Measurements from ENCODE around the gene TMUB2. TPM values are rescaled to one million over a fixed set of nuclear protein-coding genes. Genes with fewer than 3 reads are reported as not detected.

Gene TMUB2
- total and polyA plus RNA-seq, 4 donors: 12.2 to 18.8 (median 14.0) TPM

DNA sequence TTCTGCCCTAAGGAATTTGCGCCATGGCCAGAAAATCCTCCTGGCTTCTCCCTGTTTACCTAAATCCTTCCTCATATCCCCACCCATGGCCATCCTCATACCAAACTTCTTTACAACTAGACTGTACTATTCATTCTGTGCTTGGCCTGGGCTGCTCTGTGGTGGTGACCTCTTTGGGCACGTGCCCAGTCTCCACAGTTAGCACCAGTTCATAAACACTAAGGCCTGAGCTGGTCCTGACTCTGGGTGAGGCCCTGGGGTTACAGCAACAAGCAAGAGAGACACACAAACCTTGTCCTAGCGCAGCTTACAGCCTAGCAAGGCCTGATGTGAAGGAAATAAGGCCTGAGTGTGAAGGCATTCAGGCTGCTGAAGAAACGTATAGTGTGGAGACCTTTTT lies 16.0 kb downstream of the TMUB2 start:
- WGBS: 78% methylated on average over 4 of the region's 4 CpGs
- TF ChIP-seq RAD21 (IDR thresholded peaks at IDR 0.05) (no peak), NR2F2 (IDR thresholded peaks at IDR 0.05) (no peak), GABPA (IDR thresholded peaks at IDR 0.05 in 1 of 2, conservative IDR thresholded peaks at IDR 0.05 in 1 of 2) (no peak), HNF4G (IDR thresholded peaks at IDR 0.05) (no peak), HNF4A (conservative IDR thresholded peaks at IDR 0.05) (no peak), FOXA2 (IDR thresholded peaks at IDR 0.05) (no peak), SP1 (IDR thresholded peaks at IDR 0.05) (no peak), EGR1 (IDR thresholded peaks at IDR 0.05; ENCODE audit: low read depth in 2 of 2) (no peak), YY1 (IDR thresholded peaks at IDR 0.05) (no peak), RXRA (IDR thresholded peaks at IDR 0.05) (no peak)
- TF ChIP-seq, protein P1, sequence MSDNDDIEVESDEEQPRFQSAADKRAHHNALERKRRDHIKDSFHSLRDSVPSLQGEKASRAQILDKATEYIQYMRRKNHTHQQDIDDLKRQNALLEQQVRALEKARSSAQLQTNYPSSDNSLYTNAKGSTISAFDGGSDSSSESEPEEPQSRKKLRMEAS (IDR thresholded peaks at IDR 0.05): no peak
- TF ChIP-seq, protein P2, sequence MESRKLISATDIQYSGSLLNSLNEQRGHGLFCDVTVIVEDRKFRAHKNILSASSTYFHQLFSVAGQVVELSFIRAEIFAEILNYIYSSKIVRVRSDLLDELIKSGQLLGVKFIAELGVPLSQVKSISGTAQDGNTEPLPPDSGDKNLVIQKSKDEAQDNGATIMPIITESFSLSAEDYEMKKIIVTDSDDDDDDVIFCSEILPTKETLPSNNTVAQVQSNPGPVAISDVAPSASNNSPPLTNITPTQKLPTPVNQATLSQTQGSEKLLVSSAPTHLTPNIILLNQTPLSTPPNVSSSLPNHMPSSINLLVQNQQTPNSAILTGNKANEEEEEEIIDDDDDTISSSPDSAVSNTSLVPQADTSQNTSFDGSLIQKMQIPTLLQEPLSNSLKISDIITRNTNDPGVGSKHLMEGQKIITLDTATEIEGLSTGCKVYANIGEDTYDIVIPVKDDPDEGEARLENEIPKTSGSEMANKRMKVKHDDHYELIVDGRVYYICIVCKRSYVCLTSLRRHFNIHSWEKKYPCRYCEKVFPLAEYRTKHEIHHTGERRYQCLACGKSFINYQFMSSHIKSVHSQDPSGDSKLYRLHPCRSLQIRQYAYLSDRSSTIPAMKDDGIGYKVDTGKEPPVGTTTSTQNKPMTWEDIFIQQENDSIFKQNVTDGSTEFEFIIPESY (IDR thresholded peaks at IDR 0.05): no peak
- no peak for DNase-seq (ENCODE audit: low spot score)
- Histone ChIP-seq H3K9me3 (ENCODE audit: control insufficient read depth in 4 of 4, low read length in 3 of 4) (no peaks in the 10 kb centered on the region), H3K36me3 (ENCODE audit: control insufficient read depth in 4 of 4, insufficient read depth in 3 of 4, low read depth in 1 of 4, low read length in 3 of 4) (peaks cover 1 to 11% (median 7%) of the 10 kb centered on the region in 4 donors), H3K4me3 (ENCODE audit: low read depth in 1 of 3, low read length in 3 of 3) (no peak overlapping the region), H3K27me3 (ENCODE audit: control insufficient read depth in 4 of 4, insufficient read depth in 4 of 4, low read length in 3 of 4) (no peaks in the 10 kb centered on the region), H3K9ac (ENCODE audit: low read depth in 1 of 2, low read length in 2 of 2) (no peak overlapping the region), H3K27ac (ENCODE audit: low read depth in 1 of 2, low read length in 2 of 2) (no peak overlapping the region), H3K4me1 (ENCODE audit: control insufficient read depth in 4 of 4, insufficient read depth in 4 of 4, low read length in 3 of 4) (peaks cover 6 to 14% (median 12%) of the 10 kb centered on the region in 4 donors)

DNA sequence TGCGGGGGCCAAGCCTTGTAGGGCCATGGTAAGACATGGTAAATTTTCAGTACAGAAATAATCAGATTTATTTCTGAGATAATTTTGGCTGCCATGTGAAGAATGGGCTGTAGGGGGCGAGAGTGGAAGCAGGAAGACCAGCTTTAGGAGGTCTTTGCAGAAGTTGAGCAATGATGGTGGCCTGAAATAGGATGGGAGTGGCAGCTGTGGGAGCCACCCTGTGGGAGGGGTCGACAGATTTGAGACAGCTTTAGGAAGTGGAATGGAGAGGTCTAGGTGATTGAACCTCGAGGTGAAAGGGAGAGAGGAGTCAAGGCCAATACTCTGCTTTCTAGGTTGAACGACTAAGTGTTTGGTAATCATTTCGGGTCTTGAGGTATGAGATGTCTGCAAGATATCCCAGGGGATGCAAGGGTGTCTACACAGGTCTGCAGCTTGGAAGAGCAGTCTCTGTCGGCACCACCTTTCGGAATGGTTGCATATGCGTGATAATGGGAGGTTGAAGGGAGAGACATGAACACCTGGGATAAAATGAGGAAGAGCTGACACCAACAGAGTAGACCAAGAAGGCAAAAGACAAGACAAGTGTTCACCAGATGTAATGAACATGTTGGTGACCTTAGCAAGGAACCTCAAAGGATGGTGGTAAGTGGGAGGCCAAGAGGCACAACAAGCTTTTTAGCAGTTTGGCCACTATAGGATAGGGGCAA lies 17.1 kb downstream of the TMUB2 start:
- no peak overlapping the region for H3K9ac ChIP-seq (ENCODE audit: low read depth in 1 of 2, low read length in 2 of 2)
- no peak overlapping the region for H3K27ac ChIP-seq (ENCODE audit: low read depth in 1 of 2, low read length in 2 of 2)
- 61% methylated on average over 9 of the region's 9 CpGs for WGBS
- H3K9me3 ChIP-seq (ENCODE audit: control insufficient read depth in 4 of 4, low read length in 3 of 4): no peaks in the 10 kb centered on the region
- DNase-seq (ENCODE audit: low spot score): no peak
- H3K4me1 ChIP-seq (ENCODE audit: control insufficient read depth in 4 of 4, insufficient read depth in 4 of 4, low read length in 3 of 4): peaks cover 0 to 11% (median 4%) of the 10 kb centered on the region in 4 donors
- TF ChIP-seq RAD21 (IDR thresholded peaks at IDR 0.05) (peak; percentile 58 to 67), NR2F2 (IDR thresholded peaks at IDR 0.05) (no peak)
- TF ChIP-seq, protein P3, sequence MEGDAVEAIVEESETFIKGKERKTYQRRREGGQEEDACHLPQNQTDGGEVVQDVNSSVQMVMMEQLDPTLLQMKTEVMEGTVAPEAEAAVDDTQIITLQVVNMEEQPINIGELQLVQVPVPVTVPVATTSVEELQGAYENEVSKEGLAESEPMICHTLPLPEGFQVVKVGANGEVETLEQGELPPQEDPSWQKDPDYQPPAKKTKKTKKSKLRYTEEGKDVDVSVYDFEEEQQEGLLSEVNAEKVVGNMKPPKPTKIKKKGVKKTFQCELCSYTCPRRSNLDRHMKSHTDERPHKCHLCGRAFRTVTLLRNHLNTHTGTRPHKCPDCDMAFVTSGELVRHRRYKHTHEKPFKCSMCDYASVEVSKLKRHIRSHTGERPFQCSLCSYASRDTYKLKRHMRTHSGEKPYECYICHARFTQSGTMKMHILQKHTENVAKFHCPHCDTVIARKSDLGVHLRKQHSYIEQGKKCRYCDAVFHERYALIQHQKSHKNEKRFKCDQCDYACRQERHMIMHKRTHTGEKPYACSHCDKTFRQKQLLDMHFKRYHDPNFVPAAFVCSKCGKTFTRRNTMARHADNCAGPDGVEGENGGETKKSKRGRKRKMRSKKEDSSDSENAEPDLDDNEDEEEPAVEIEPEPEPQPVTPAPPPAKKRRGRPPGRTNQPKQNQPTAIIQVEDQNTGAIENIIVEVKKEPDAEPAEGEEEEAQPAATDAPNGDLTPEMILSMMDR (IDR thresholded peaks at IDR 0.05; ENCODE audit: low read depth, low read length, missing input control): peak; percentile 56
- H3K27me3 ChIP-seq (ENCODE audit: control insufficient read depth in 4 of 4, insufficient read depth in 4 of 4, low read length in 3 of 4): no peaks in the 10 kb centered on the region
- peaks cover 1 to 19% (median 15%) of the 10 kb centered on the region in 4 donors for H3K36me3 ChIP-seq (ENCODE audit: control insufficient read depth in 4 of 4, insufficient read depth in 3 of 4, low read depth in 1 of 4, low read length in 3 of 4)
- H3K4me3 ChIP-seq (ENCODE audit: low read depth in 1 of 3, low read length in 3 of 3): no peak overlapping the region

DNA sequence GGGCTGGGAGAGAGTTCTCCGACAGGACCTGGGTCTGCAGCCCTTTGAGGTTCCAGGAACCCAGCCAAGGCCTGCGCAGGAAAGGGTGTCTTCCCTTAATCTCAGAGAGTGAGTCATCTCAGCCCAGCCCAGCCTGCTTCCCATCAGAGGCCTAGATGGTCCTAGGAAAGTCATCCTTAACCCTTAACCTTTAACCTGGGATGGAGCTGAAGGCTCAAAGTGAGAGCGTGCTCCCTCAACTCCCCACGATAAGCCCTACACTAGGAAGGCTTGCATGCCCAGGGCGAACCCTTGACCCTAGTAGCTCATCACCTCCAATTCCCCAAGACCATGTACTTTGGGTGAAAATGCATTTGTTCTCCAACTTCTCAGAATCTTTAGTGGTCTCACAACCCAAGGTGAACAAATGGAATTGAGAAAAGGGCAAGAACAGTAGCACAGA lies 17.7 kb downstream of the TMUB2 start:
- Histone ChIP-seq H3K27ac (ENCODE audit: low read depth in 1 of 2, low read length in 2 of 2) (no peak overlapping the region), H3K4me3 (ENCODE audit: low read depth in 1 of 3, low read length in 3 of 3) (no peak overlapping the region), H3K9me3 (ENCODE audit: control insufficient read depth in 4 of 4, low read length in 3 of 4) (no peaks in the 10 kb centered on the region), H3K27me3 (ENCODE audit: control insufficient read depth in 4 of 4, insufficient read depth in 4 of 4, low read length in 3 of 4) (no peaks in the 10 kb centered on the region), H3K36me3 (ENCODE audit: control insufficient read depth in 4 of 4, insufficient read depth in 3 of 4, low read depth in 1 of 4, low read length in 3 of 4) (peaks cover 1 to 23% (median 20%) of the 10 kb centered on the region in 4 donors), H3K9ac (ENCODE audit: low read depth in 1 of 2, low read length in 2 of 2) (no peak overlapping the region), H3K4me1 (ENCODE audit: control insufficient read depth in 4 of 4, insufficient read depth in 4 of 4, low read length in 3 of 4) (peaks cover 0 to 11% (median 4%) of the 10 kb centered on the region in 4 donors)
- WGBS: 72% methylated on average over 5 of the region's 5 CpGs
- TF ChIP-seq, protein P4, sequence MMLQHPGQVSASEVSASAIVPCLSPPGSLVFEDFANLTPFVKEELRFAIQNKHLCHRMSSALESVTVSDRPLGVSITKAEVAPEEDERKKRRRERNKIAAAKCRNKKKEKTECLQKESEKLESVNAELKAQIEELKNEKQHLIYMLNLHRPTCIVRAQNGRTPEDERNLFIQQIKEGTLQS (IDR thresholded peaks at IDR 0.05): no peak
- TF ChIP-seq SP1 (IDR thresholded peaks at IDR 0.05) (no peak), FOXA1 (IDR thresholded peaks at IDR 0.05) (no peak), RAD21 (IDR thresholded peaks at IDR 0.05) (no peak), JUND (IDR thresholded peaks at IDR 0.05) (no peak)
- DNase-seq (ENCODE audit: low spot score): no peak

Measured in liver (tissue), 9 donors.